K562 (cell line): ENCODE data around the gene PDE4A. TPM values are rescaled to one million over a fixed set of nuclear protein-coding genes. Genes with fewer than 3 reads are reported as not detected.

Experiments used
- CREM ChIP-seq: IDR thresholded peaks from 2 replicates; pipeline ENCODE4 v1.6.1; 2014; ENCODE audit warnings: antibody characterized with exemption, low read depth
- EZH2 ChIP-seq: IDR thresholded peaks from 2 replicates; pipeline ENCODE4 v1.6.1; 2012; ENCODE audit warnings: low read depth, mild to moderate bottlenecking, inconsistent platforms, low read length, borderline replicate concordance
- HSF4 ChIP-seq: fragments of 250-450 bp; sonication (Bioruptor Pico); IDR thresholded peaks from 2 replicates; pipeline ENCODE4 v2.1.2; 2022; ENCODE audit warnings: mild to moderate bottlenecking, moderate library complexity, borderline replicate concordance
- KLF13 ChIP-seq: fragments of 450-650 bp; IDR thresholded peaks from 2 replicates; pipeline ENCODE4 v1.6.1; 2016; ENCODE audit warnings: missing genetic modification characterization, low read depth, mild to moderate bottlenecking, missing compliant biosample characterization, moderate library complexity, borderline replicate concordance
- MXI1 ChIP-seq: IDR thresholded peaks from 2 replicates; pipeline ENCODE4 v1.6.1; 2011; ENCODE audit warnings: low read depth, mild to moderate bottlenecking, improper control_type of control experiment, low read length
- MYC ChIP-seq, 2 experiments: fragments of 250-450 bp in 1 of 2; sonication (Bioruptor Pico) in 1 of 2; IDR thresholded peaks; 2 replicates each; pipeline versions ENCODE4 v1.5.1 to v1.6.1; 2012 to 2021; ENCODE audit warnings: low read depth in 2 of 2, borderline replicate concordance in 1 of 2, improper control_type of control experiment in 1 of 2, low read length in 1 of 2, mild to moderate bottlenecking in 1 of 2, moderate library complexity in 1 of 2
- NR1H2 ChIP-seq: sonication (generic); formaldehyde crosslinking; IDR thresholded peaks from 2 replicates; pipeline ENCODE4 v1.4.0; 2020; ENCODE audit warnings: mild to moderate bottlenecking, missing genetic modification reagents
- NUFIP1 ChIP-seq: fragments of 450-650 bp; IDR thresholded peaks from 2 replicates; pipeline ENCODE4 v1.6.1; 2018; ENCODE audit not compliant: partially characterized antibody
- RAD51 ChIP-seq: fragments of 450-650 bp; IDR thresholded peaks from 2 replicates; pipeline ENCODE4 v1.7.1; 2016; ENCODE audit warnings: low read depth, mild to moderate bottlenecking, borderline replicate concordance
- RFX1 ChIP-seq: fragments of 450-650 bp; IDR thresholded peaks from 2 replicates; pipeline ENCODE4 v1.6.1; 2016; ENCODE audit warnings: mild to moderate bottlenecking, moderate library complexity
- SAP30 ChIP-seq: fragments of 200-600 bp; sonication (generic); IDR thresholded peaks from 2 replicates; pipeline ENCODE4 v1.6.1; 2012; ENCODE audit warnings: borderline replicate concordance, low read depth, mild to moderate bottlenecking, moderate library complexity, low read length, control low read depth, inconsistent platforms; ENCODE audit not compliant: insufficient read depth, poor library complexity, severe bottlenecking
- SP1 ChIP-seq: sonication (generic); formaldehyde crosslinking; IDR thresholded peaks from 2 replicates; pipeline ENCODE4 v1.8.1; 2022; ENCODE audit warnings: mild to moderate bottlenecking, missing genetic modification reagents
- ZNF696 ChIP-seq: fragments of 250-450 bp; sonication (Bioruptor Pico); conservative IDR thresholded peaks from 2 replicates; pipeline ENCODE4 v1.4.0; 2020; ENCODE audit warnings: mild to moderate bottlenecking, moderate library complexity
- ZNF717 ChIP-seq: fragments of 250-450 bp; sonication (Bioruptor Pico); IDR thresholded peaks from 2 replicates; pipeline ENCODE4 v1.5.0; 2021
- ZSCAN32 ChIP-seq: fragments of 450-650 bp; formaldehyde crosslinking; IDR thresholded peaks from 2 replicates; pipeline ENCODE4 v1.4.0; 2020; ENCODE audit warnings: mild to moderate bottlenecking, moderate library complexity
- polyA plus RNA-seq, 8 experiments: library from polyadenylated mRNA; depleted of rRNA in 4 of 8; stranded (reverse) in 5 of 8; unstranded in 3 of 8; fragments of >200 nt; fragmentation: Nextera tagmentation in 2 of 8; fragmentation: Illumina TruSeq in 1 of 8; extraction: Ambion mirVana in 2 of 8; extraction: Trizol in 1 of 8; gene quantifications; 2 replicates each; pipeline versions ENCODE4 v1.2.1 to v1.2.3, GENCODE V29; 2011 to 2014; ENCODE audit warnings: inconsistent platforms in 1 of 8, missing spikeins in 1 of 8
- total RNA-seq, 7 experiments: library from RNA; depleted of rRNA in 6 of 7; stranded (reverse); fragments of >200 nt in 6 of 7; fragmentation: Illumina TruSeq in 2 of 7; extraction: Trizol in 2 of 7; gene quantifications; 2 replicates each; pipeline versions ENCODE4 v1.2.1 to v1.2.3, GENCODE V29; 2011 to 2021; ENCODE audit warnings: low replicate concordance in 1 of 7
- TF ChIP-seq, protein P1 (sequence below), 2 experiments: fragments of 450-650 bp; IDR thresholded peaks; 2 replicates each; pipeline ENCODE4 v1.6.1; 2016
- TF ChIP-seq, protein P2 (sequence below): sonication (generic); formaldehyde crosslinking; IDR thresholded peaks from 2 replicates; pipeline ENCODE4 v1.9.0; 2022; ENCODE audit warnings: mild to moderate bottlenecking, missing genetic modification reagents
- TF ChIP-seq, protein P3 (sequence below): fragments of 450-650 bp; formaldehyde crosslinking; IDR thresholded peaks from 2 replicates; pipeline ENCODE4 v1.4.0; 2022; ENCODE audit warnings: mild to moderate bottlenecking, moderate library complexity
- TF ChIP-seq, protein P4 (sequence below): sonication (generic); formaldehyde crosslinking; IDR thresholded peaks from 2 replicates; pipeline ENCODE4 v1.8.0; 2022; ENCODE audit warnings: mild to moderate bottlenecking, missing genetic modification reagents

Gene PDE4A
- total and polyA plus RNA-seq, 9 of the 15 experiments (the other 6 are each of a cell fraction or from before 2014, with no cell fraction given): 0.66 to 26.9 (median 4.6) TPM

DNA sequence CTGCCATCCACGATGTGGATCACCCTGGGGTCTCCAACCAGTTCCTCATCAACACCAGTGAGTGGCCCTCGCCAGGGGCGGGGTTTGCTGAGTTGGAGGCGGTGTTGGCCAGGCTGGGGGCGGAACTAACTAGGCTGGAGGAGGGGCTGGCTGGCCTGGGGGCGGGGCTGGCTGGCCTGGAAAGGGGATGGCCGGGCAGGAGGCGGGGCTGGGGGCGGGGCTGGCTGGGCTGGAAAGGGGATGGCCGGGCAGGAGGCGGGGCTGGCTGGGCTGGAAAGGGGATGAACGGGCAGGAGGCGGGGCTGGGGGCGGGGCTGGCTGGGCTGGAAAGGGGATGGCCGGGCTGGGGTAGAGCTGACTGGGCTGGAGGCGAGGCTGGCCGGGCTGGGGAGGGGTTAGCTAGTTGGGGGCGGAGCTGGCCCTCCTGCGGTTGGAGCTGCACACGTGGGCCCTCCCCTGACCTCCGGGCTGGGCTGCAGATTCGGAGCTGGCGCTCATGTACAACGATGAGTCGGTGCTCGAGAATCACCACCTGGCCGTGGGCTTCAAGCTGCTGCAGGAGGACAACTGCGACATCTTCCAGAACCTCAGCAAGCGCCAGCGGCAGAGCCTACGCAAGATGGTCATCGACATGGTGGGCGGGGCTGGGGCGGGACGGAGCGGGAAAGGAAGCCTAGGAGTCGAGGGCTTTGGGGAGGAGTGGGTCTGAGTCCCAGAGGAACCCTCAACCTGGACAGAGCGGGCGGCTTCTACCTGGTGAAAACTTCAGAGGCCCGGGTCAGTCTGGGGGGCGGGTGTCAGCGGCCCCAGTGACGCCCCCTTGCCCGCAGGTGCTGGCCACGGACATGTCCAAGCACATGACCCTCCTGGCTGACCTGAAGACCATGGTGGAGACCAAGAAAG lies 41.0 kb downstream of the PDE4A start (continued):
- TF ChIP-seq, protein P1, sequence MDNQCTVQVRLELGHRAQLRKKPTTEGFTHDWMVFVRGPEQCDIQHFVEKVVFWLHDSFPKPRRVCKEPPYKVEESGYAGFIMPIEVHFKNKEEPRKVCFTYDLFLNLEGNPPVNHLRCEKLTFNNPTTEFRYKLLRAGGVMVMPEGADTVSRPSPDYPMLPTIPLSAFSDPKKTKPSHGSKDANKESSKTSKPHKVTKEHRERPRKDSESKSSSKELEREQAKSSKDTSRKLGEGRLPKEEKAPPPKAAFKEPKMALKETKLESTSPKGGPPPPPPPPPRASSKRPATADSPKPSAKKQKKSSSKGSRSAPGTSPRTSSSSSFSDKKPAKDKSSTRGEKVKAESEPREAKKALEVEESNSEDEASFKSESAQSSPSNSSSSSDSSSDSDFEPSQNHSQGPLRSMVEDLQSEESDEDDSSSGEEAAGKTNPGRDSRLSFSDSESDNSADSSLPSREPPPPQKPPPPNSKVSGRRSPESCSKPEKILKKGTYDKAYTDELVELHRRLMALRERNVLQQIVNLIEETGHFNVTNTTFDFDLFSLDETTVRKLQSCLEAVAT (IDR thresholded peaks at IDR 0.05): peak in 1 of 2 experiments; percentile 83; a peak in 2 of 4 replicates
- TF ChIP-seq, protein P2, sequence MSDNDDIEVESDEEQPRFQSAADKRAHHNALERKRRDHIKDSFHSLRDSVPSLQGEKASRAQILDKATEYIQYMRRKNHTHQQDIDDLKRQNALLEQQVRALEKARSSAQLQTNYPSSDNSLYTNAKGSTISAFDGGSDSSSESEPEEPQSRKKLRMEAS (CRISPR knock-in tag): peak; percentile 79
- TF ChIP-seq MYC (IDR thresholded peaks at IDR 0.05; ENCODE audit: low read depth, low read length) (peak; percentile 57; the same call in 1 of the 2 replicates), MYC (CRISPR knock-in tag; IDR thresholded peaks at IDR 0.05; ENCODE audit: borderline replicate concordance, low read depth) (no peak), SAP30 (peak; percentile 67), RFX1 (no peak), NUFIP1 (no peak), KLF13 (tag) (no peak), ZNF696 (CRISPR knock-in tag) (no peak), NR1H2 (CRISPR knock-in tag) (no peak), HSF4 (no peak), CREM (peak; percentile 61), MXI1 (peak; percentile 87), SP1 (peak; percentile 81), RAD51 (peak; percentile 64; the same call in 1 of the 2 replicates), EZH2 (no peak), ZNF717 (CRISPR knock-in tag) (no peak), ZSCAN32 (CRISPR knock-in tag) (no peak)
- TF ChIP-seq, protein P3, sequence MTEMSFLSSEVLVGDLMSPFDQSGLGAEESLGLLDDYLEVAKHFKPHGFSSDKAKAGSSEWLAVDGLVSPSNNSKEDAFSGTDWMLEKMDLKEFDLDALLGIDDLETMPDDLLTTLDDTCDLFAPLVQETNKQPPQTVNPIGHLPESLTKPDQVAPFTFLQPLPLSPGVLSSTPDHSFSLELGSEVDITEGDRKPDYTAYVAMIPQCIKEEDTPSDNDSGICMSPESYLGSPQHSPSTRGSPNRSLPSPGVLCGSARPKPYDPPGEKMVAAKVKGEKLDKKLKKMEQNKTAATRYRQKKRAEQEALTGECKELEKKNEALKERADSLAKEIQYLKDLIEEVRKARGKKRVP (CRISPR knock-in tag): no peak
- TF ChIP-seq, protein P4, sequence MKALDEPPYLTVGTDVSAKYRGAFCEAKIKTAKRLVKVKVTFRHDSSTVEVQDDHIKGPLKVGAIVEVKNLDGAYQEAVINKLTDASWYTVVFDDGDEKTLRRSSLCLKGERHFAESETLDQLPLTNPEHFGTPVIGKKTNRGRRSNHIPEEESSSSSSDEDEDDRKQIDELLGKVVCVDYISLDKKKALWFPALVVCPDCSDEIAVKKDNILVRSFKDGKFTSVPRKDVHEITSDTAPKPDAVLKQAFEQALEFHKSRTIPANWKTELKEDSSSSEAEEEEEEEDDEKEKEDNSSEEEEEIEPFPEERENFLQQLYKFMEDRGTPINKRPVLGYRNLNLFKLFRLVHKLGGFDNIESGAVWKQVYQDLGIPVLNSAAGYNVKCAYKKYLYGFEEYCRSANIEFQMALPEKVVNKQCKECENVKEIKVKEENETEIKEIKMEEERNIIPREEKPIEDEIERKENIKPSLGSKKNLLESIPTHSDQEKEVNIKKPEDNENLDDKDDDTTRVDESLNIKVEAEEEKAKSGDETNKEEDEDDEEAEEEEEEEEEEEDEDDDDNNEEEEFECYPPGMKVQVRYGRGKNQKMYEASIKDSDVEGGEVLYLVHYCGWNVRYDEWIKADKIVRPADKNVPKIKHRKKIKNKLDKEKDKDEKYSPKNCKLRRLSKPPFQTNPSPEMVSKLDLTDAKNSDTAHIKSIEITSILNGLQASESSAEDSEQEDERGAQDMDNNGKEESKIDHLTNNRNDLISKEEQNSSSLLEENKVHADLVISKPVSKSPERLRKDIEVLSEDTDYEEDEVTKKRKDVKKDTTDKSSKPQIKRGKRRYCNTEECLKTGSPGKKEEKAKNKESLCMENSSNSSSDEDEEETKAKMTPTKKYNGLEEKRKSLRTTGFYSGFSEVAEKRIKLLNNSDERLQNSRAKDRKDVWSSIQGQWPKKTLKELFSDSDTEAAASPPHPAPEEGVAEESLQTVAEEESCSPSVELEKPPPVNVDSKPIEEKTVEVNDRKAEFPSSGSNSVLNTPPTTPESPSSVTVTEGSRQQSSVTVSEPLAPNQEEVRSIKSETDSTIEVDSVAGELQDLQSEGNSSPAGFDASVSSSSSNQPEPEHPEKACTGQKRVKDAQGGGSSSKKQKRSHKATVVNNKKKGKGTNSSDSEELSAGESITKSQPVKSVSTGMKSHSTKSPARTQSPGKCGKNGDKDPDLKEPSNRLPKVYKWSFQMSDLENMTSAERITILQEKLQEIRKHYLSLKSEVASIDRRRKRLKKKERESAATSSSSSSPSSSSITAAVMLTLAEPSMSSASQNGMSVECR (CRISPR knock-in tag): peak; percentile 71
